GM21717 (cell line): Measurements from ENCODE around the gene MIOX.
"Not testable (repeated sequence)": the region's sequence is repeated elsewhere in the genome, so short reads cannot be mapped to it uniquely, and the experiment has no call there.

Source experiments
- ATAC-seq: cut with Tn5 transposase; IDR thresholded peaks from one replicate; pipeline ENCODE4 v1.9.1; 2021; ENCODE audit warnings: mild to moderate bottlenecking, moderate library complexity; ENCODE audit not compliant: unreplicated experiment

The MIOX gene

GRCh38 chr22:50528682-50529415 lies 42.2 kb downstream of the MIOX start:
- no peak for ATAC-seq

- no peak for ATAC-seq
Observed at GRCh38 chr22:50529416-50529896, 42.8 kb downstream of the MIOX start.

GRCh38 chr22:50529897-50530579 lies 43.4 kb downstream of the MIOX start, which contains the start of gene TYMP:
TSS of gene TYMP (minus strand) at chr22:50530012. CDS start at chr22:50529709, 303 bp downstream.
- ATAC-seq: no peak

GRCh38 chr22:50530580-50530876 lies 43.9 kb downstream of the MIOX start:
- no peak for ATAC-seq

GRCh38 chr22:50530877-50531545 lies 44.4 kb downstream of the MIOX start:
- ATAC-seq: no peak

- no peak for ATAC-seq
Observed at GRCh38 chr22:50531546-50531961, 44.9 kb downstream of the MIOX start.

- no peak for ATAC-seq
Observed at GRCh38 chr22:50531962-50532674, 45.5 kb downstream of the MIOX start.

- no peak for ATAC-seq
Observed at GRCh38 chr22:50532824-50533796, 46.5 kb downstream of the MIOX start.

- not testable (repeated sequence) for ATAC-seq
Observed at GRCh38 chr22:50533856-50534711, 47.4 kb downstream of the MIOX start.

GRCh38 chr22:50535113-50535512 lies 48.5 kb downstream of the MIOX start:
- no peak for ATAC-seq

GRCh38 chr22:50536226-50536625 lies 49.6 kb downstream of the MIOX start:
- ATAC-seq: no peak

GRCh38 chr22:50537765-50538164 lies 51.1 kb downstream of the MIOX start:
- ATAC-seq: no peak
